HAP-1 (cell line): ENCODE data around the gene TRIM62.

Experiments
- DNase-seq, 2 experiments: peaks; one replicate each; pipeline ENCODE4 v3.0.0-alpha.2; 2016 to 2020; ENCODE audit warnings: low spot score in 2 of 2
- H3K27me3 ChIP-seq: fragments of 250-450 bp; sonication (Bioruptor Pico); 2 replicates; pipeline ENCODE4 v1.5.1; 2020; ENCODE audit warnings: low read depth, mild to moderate bottlenecking, moderate library complexity
- H3K36me3 ChIP-seq: fragments of 250-450 bp; sonication (Bioruptor Pico); replicated peaks from 2 replicates; pipeline ENCODE4 v1.5.1; 2020; ENCODE audit warnings: mild to moderate bottlenecking
- H3K4me1 ChIP-seq: fragments of 250-450 bp; sonication (Bioruptor Pico); 2 replicates; pipeline ENCODE4 v1.5.1; 2020; ENCODE audit warnings: mild to moderate bottlenecking
- H3K4me3 ChIP-seq: fragments of 250-450 bp; sonication (Bioruptor Pico); 2 replicates; pipeline ENCODE4 v1.5.1; 2020; ENCODE audit warnings: mild to moderate bottlenecking, moderate library complexity
- H3K9me3 ChIP-seq: fragments of 250-450 bp; sonication (Bioruptor Pico); 2 replicates; pipeline ENCODE4 v1.5.1; 2020; ENCODE audit warnings: mild to moderate bottlenecking, moderate library complexity
- in situ Hi-C: fragments of 300-500 bp; cut with MboI; formaldehyde crosslinking; loops from 3 replicates; pipeline ENCODE4 v1.14.3; 2020; ENCODE audit warnings: low sequenced_read_pairs, inconsistent platforms, mixed read lengths

Gene TRIM62

GRCh38 chr1:33173091-33173490 is 8.8 kb downstream of the TRIM62 start:
- in situ Hi-C loops = no loop called here
- Histone ChIP-seq H3K4me3 (no peak overlapping the region), H3K9me3 (no peaks in the 10 kb centered on the region), H3K27me3 (no peaks in the 10 kb centered on the region), H3K4me1 (no peaks in the 10 kb centered on the region), H3K36me3 (no peaks in the 10 kb centered on the region)
- no peak for DNase-seq

GRCh38 chr1:33171977-33172813 is 9.6 kb downstream of the TRIM62 start:
- no peak overlapping the region for H3K4me3 ChIP-seq
- H3K27me3 ChIP-seq = no peaks in the 10 kb centered on the region
- no peaks in the 10 kb centered on the region for H3K9me3 ChIP-seq
- DNase-seq = no peak
- in situ Hi-C loops = no loop called here
- H3K36me3 ChIP-seq = no peaks in the 10 kb centered on the region
- no peaks in the 10 kb centered on the region for H3K4me1 ChIP-seq

GRCh38 chr1:33170351-33171274 is 11.2 kb downstream of the TRIM62 start:
- in situ Hi-C loops = no loop called here

GRCh38 chr1:33169290-33170055 is 12.4 kb downstream of the TRIM62 start:
- Histone ChIP-seq H3K4me1 (no peaks in the 10 kb centered on the region), H3K36me3 (no peaks in the 10 kb centered on the region), H3K9me3 (no peaks in the 10 kb centered on the region), H3K4me3 (no peak overlapping the region), H3K27me3 (no peaks in the 10 kb centered on the region)
- no peak for DNase-seq
- in situ Hi-C loops = no loop called here

More at GRCh38 chr1:33170351-33171274, 11.2 kb downstream of the TRIM62 start:
- Histone ChIP-seq H3K4me3 (no peak overlapping the region), H3K36me3 (no peaks in the 10 kb centered on the region), H3K27me3 (no peaks in the 10 kb centered on the region), H3K4me1 (no peaks in the 10 kb centered on the region), H3K9me3 (no peaks in the 10 kb centered on the region)
- DNase-seq = no peak

GRCh38 chr1:33168556-33169289 is 13.1 kb downstream of the TRIM62 start:
- no peaks in the 10 kb centered on the region for H3K9me3 ChIP-seq
- H3K27me3 ChIP-seq = no peaks in the 10 kb centered on the region
- H3K4me1 ChIP-seq = no peaks in the 10 kb centered on the region
- no peaks in the 10 kb centered on the region for H3K36me3 ChIP-seq
- in situ Hi-C loops = no loop called here
- H3K4me3 ChIP-seq = no peak overlapping the region
- no peak for DNase-seq

GRCh38 chr1:33167650-33168447 is 14.0 kb downstream of the TRIM62 start:
- no peak for DNase-seq
- H3K4me1 ChIP-seq = no peaks in the 10 kb centered on the region
- in situ Hi-C loops = no loop called here
- no peak overlapping the region for H3K4me3 ChIP-seq
- no peaks in the 10 kb centered on the region for H3K36me3 ChIP-seq
- H3K9me3 ChIP-seq = no peaks in the 10 kb centered on the region
- H3K27me3 ChIP-seq = no peaks in the 10 kb centered on the region

GRCh38 chr1:33165809-33166208 is 16.0 kb downstream of the TRIM62 start:
- DNase-seq = no peak
- in situ Hi-C loops = no loop called here
- no peaks in the 10 kb centered on the region for H3K36me3 ChIP-seq

GRCh38 chr1:33165209-33165608 is 16.6 kb downstream of the TRIM62 start:
- Histone ChIP-seq H3K36me3 (no peaks in the 10 kb centered on the region), H3K4me1 (no peaks in the 10 kb centered on the region), H3K4me3 (no peak overlapping the region), H3K27me3 (no peaks in the 10 kb centered on the region), H3K9me3 (no peaks in the 10 kb centered on the region)
- in situ Hi-C loops = no loop called here
- peak in 1 of 2 experiments; percentile 42 for DNase-seq

More at GRCh38 chr1:33165809-33166208, 16.0 kb downstream of the TRIM62 start:
- H3K27me3 ChIP-seq = no peaks in the 10 kb centered on the region
- H3K9me3 ChIP-seq = no peaks in the 10 kb centered on the region
- H3K4me1 ChIP-seq = no peaks in the 10 kb centered on the region
- no peak overlapping the region for H3K4me3 ChIP-seq

- no peaks in the 10 kb centered on the region for H3K9me3 ChIP-seq
- H3K36me3 ChIP-seq = no peaks in the 10 kb centered on the region
- no peaks in the 10 kb centered on the region for H3K27me3 ChIP-seq
- DNase-seq = no peak
- H3K4me3 ChIP-seq = no peak overlapping the region
- in situ Hi-C loops = no loop called here
- H3K4me1 ChIP-seq = no peaks in the 10 kb centered on the region
Measured at GRCh38 chr1:33163621-33164519, 18.0 kb downstream of the TRIM62 start.

- Histone ChIP-seq H3K4me1 (no peaks in the 10 kb centered on the region), H3K4me3 (no peak overlapping the region), H3K27me3 (no peaks in the 10 kb centered on the region), H3K36me3 (no peaks in the 10 kb centered on the region), H3K9me3 (no peaks in the 10 kb centered on the region)
- no peak for DNase-seq
- in situ Hi-C loops = no loop called here
Measured at GRCh38 chr1:33162141-33162540, 19.7 kb downstream of the TRIM62 start.

GRCh38 chr1:33161061-33161681 is 20.7 kb downstream of the TRIM62 start:
- H3K4me3 ChIP-seq = no peak overlapping the region
- no peaks in the 10 kb centered on the region for H3K36me3 ChIP-seq
- in situ Hi-C loops = no loop called here
- no peaks in the 10 kb centered on the region for H3K9me3 ChIP-seq
- no peaks in the 10 kb centered on the region for H3K27me3 ChIP-seq
- H3K4me1 ChIP-seq = no peaks in the 10 kb centered on the region
- no peak for DNase-seq
